H1 (cell line): ENCODE results near the gene PDK2. TPM values are rescaled to one million over a fixed set of nuclear protein-coding genes. Genes with fewer than 3 reads are reported as not detected.

Experiments
- CTCF ChIA-PET: fragments of 300-600 bp; sonication (Branson Sonifier 250); formaldehyde crosslinking; loops from one replicate; lab custom pipeline; 2021; ENCODE audit not compliant: partially characterized antibody; lab: Charles Lee
- POLR2A ChIA-PET: fragments of 300-600 bp; sonication (Branson Sonifier 250); formaldehyde crosslinking; loops from one replicate; lab custom pipeline; 2021; ENCODE audit warnings: inconsistent platforms; ENCODE audit not compliant: partially characterized antibody; lab: Charles Lee
- DNase-seq, 2 experiments: peaks; one replicate each; pipeline versions ENCODE4 v3.0.0 to v3.0.0-alpha.2; 2010 to 2022; ENCODE audit warnings: low spot score in 2 of 2, low read depth in 1 of 2, mixed read lengths in 1 of 2
- FAIRE-seq: peaks from 2 replicates; lab custom pipeline; 2011; peaks lifted over from hg19 to GRCh38; lab: Jason Lieb, UNC
- H2AFZ ChIP-seq: 2 replicates; pipeline ENCODE4 v1.8.1; 2012; ENCODE audit warnings: low read length, inconsistent platforms
- H2AK5ac ChIP-seq: 2 replicates; pipeline ENCODE4 v1.6.1; 2013; ENCODE audit warnings: low read depth, low read length
- H2BK120ac ChIP-seq: replicated peaks from 2 replicates; pipeline ENCODE3; 2013; ENCODE audit warnings: low read depth, low read length, inconsistent platforms
- H2BK12ac ChIP-seq: 2 replicates; pipeline ENCODE4 v1.6.1; 2013; ENCODE audit warnings: low read depth, low read length
- H2BK15ac ChIP-seq: 2 replicates; pipeline ENCODE4 v1.6.1; 2013; ENCODE audit warnings: low read length
- H2BK20ac ChIP-seq: 2 replicates; pipeline ENCODE4 v1.6.1; 2013; ENCODE audit warnings: low read length
- H2BK5ac ChIP-seq: 2 replicates; pipeline ENCODE4 v1.6.1; 2013; ENCODE audit warnings: low read depth, low read length
- H3K14ac ChIP-seq: 2 replicates; pipeline ENCODE4 v1.6.1; 2013; ENCODE audit warnings: inconsistent platforms; ENCODE audit not compliant: insufficient read length
- H3K18ac ChIP-seq: 2 replicates; pipeline ENCODE4 v1.6.1; 2013; ENCODE audit warnings: low read length; ENCODE audit errors: extremely low read depth
- H3K23ac ChIP-seq: 2 replicates; pipeline ENCODE4 v1.6.1; 2013; ENCODE audit warnings: inconsistent platforms; ENCODE audit not compliant: insufficient read length
- H3K23me2 ChIP-seq: 2 replicates; pipeline ENCODE4 v1.6.1; 2013; ENCODE audit warnings: low read depth, low read length
- H3K27ac ChIP-seq: 2 replicates; pipeline ENCODE4 v1.6.1; 2011; ENCODE audit warnings: low read depth, low read length, inconsistent platforms
- H3K27me3 ChIP-seq, 4 experiments: replicated peaks in 1 of 4; 1 replicate in 1 of 4; 2 replicates in 3 of 4; pipeline versions ENCODE4 v1.6.1 to v1.8.1; 2011 to 2013; ENCODE audit warnings: low read length in 3 of 4, mild to moderate bottlenecking in 3 of 4, inconsistent platforms in 2 of 4, mixed read lengths in 2 of 4, moderate library complexity in 1 of 4; ENCODE audit not compliant: control insufficient read depth in 3 of 4, insufficient read depth in 3 of 4; ENCODE audit errors: extremely low read depth in 1 of 4
- H3K36me3 ChIP-seq, 4 experiments: 2 replicates each; pipeline versions ENCODE4 v1.6.1 to v1.8.1; 2011 to 2013; ENCODE audit warnings: mild to moderate bottlenecking in 4 of 4, low read length in 3 of 4, moderate library complexity in 2 of 4, control low read depth in 1 of 4, inconsistent platforms in 1 of 4; ENCODE audit not compliant: insufficient read depth in 4 of 4, control insufficient read depth in 2 of 4
- H3K4ac ChIP-seq: replicated peaks from 2 replicates; pipeline ENCODE3; 2013; ENCODE audit warnings: low read length, low read depth, mixed read lengths, inconsistent platforms; ENCODE audit not compliant: insufficient read length
- H3K4me1 ChIP-seq, 4 experiments: replicated peaks in 1 of 4; 1 replicate in 1 of 4; 2 replicates in 3 of 4; pipeline versions ENCODE4 v1.6.1 to v1.8.1; 2011 to 2013; ENCODE audit warnings: low read length in 3 of 4, inconsistent platforms in 2 of 4, mixed read lengths in 1 of 4; ENCODE audit not compliant: insufficient read depth in 4 of 4, control insufficient read depth in 3 of 4
- H3K4me2 ChIP-seq, 2 experiments: 2 replicates each; pipeline versions ENCODE4 v1.6.1 to v1.8.1; 2011 to 2013; ENCODE audit warnings: low read depth in 2 of 2, low read length in 2 of 2, control low read depth in 1 of 2, inconsistent platforms in 1 of 2, mild to moderate bottlenecking in 1 of 2; ENCODE audit not compliant: insufficient read depth in 1 of 2
- H3K4me3 ChIP-seq, 4 experiments: fragments of 200-600, 300-600 bp in 1 of 4; sonication (generic), shearing (Covaris generic), sonication (Bioruptor Twin) in 1 of 4; 2 replicates each; pipeline versions ENCODE4 v1.5.1 to v1.8.1; 2011 to 2016; ENCODE audit warnings: low read length in 4 of 4, low read depth in 3 of 4, control low read depth in 2 of 4, inconsistent platforms in 2 of 4, mild to moderate bottlenecking in 2 of 4, mixed read lengths in 1 of 4, moderate library complexity in 1 of 4; ENCODE audit not compliant: insufficient read depth in 2 of 4; ENCODE audit errors: extremely low read depth in 1 of 4
- H3K56ac ChIP-seq: replicated peaks from 2 replicates; pipeline ENCODE3; 2013; ENCODE audit warnings: low read depth, mild to moderate bottlenecking, mixed read lengths, low read length, inconsistent platforms; ENCODE audit not compliant: insufficient read length
- H3K79me1 ChIP-seq: 2 replicates; pipeline ENCODE4 v1.6.1; 2013; ENCODE audit warnings: low read depth, low read length, control low read depth
- H3K79me2 ChIP-seq, 2 experiments: 2 replicates each; pipeline versions ENCODE4 v1.6.1 to v1.8.1; 2012 to 2013; ENCODE audit warnings: low read length in 2 of 2, mild to moderate bottlenecking in 2 of 2, inconsistent platforms in 1 of 2; ENCODE audit not compliant: insufficient read depth in 2 of 2, control insufficient read depth in 1 of 2
- H3K9ac ChIP-seq, 4 experiments: replicated peaks in 1 of 4; 1 replicate in 1 of 4; 2 replicates in 3 of 4; pipeline versions ENCODE4 v1.6.1 to v1.8.1; 2011 to 2013; ENCODE audit warnings: low read depth in 3 of 4, low read length in 3 of 4, control low read depth in 2 of 4, mild to moderate bottlenecking in 2 of 4, moderate library complexity in 2 of 4, inconsistent platforms in 1 of 4; ENCODE audit errors: extremely low read depth in 1 of 4
- H3K9me3 ChIP-seq, 2 experiments: 2 replicates each; pipeline versions ENCODE4 v1.6.1 to v1.8.1; 2012 to 2013; ENCODE audit warnings: mild to moderate bottlenecking in 2 of 2, moderate library complexity in 2 of 2, control low read depth in 1 of 2, inconsistent platforms in 1 of 2, low read depth in 1 of 2, low read length in 1 of 2, mixed read lengths in 1 of 2; ENCODE audit not compliant: insufficient read depth in 2 of 2
- H4K20me1 ChIP-seq, 2 experiments: replicated peaks in 1 of 2; 2 replicates each; pipeline versions ENCODE3 to v1.8.1; 2011 to 2013; ENCODE audit warnings: inconsistent platforms in 2 of 2, low read length in 2 of 2, mild to moderate bottlenecking in 1 of 2; ENCODE audit not compliant: insufficient read depth in 2 of 2, control insufficient read depth in 1 of 2
- H4K5ac ChIP-seq: 2 replicates; pipeline ENCODE4 v1.6.1; 2013; ENCODE audit warnings: low read length, low read depth, mixed read lengths, inconsistent platforms; ENCODE audit not compliant: insufficient read length
- H4K8ac ChIP-seq: 2 replicates; pipeline ENCODE4 v1.8.0; 2013; ENCODE audit warnings: mild to moderate bottlenecking, moderate library complexity, low read length, inconsistent platforms; ENCODE audit not compliant: insufficient read depth; ENCODE audit errors: extremely low read depth
- H4K91ac ChIP-seq: replicated peaks from 2 replicates; pipeline ENCODE3; 2013; ENCODE audit warnings: low read length, mixed read lengths, inconsistent platforms; ENCODE audit not compliant: insufficient read length
- CREB1 ChIP-seq: IDR thresholded peaks from 2 replicates; pipeline ENCODE4 v1.6.1; 2012; ENCODE audit warnings: inconsistent platforms
- GTF2F1 ChIP-seq: IDR thresholded peaks from 2 replicates; pipeline ENCODE4 v1.6.1; 2012; ENCODE audit warnings: low read depth, low read length, improper control_type of control experiment, borderline replicate concordance
- HDAC6 ChIP-seq: IDR thresholded peaks from one replicate; pipeline ENCODE4 v1.7.1; 2012; ENCODE audit warnings: low read depth, mild to moderate bottlenecking, inconsistent platforms, low read length, moderate library complexity
- KDM4A ChIP-seq: IDR thresholded peaks from one replicate; pipeline ENCODE4 v1.7.1; 2012; ENCODE audit warnings: low read depth, mild to moderate bottlenecking, moderate library complexity, low read length, inconsistent platforms; ENCODE audit not compliant: severe bottlenecking
- RXRA ChIP-seq: IDR thresholded peaks from 2 replicates; pipeline ENCODE4 v1.6.1; 2011; ENCODE audit warnings: low read depth, mild to moderate bottlenecking, low read length, moderate library complexity; ENCODE audit not compliant: insufficient read depth
- SIN3A ChIP-seq, 2 experiments: IDR thresholded peaks in 1 of 2; conservative IDR thresholded peaks in 1 of 2; 2 replicates each; pipeline ENCODE4 v1.6.1; 2011 to 2012; ENCODE audit warnings: low read length in 2 of 2, improper control_type of control experiment in 1 of 2, low read depth in 1 of 2, mild to moderate bottlenecking in 1 of 2
- SIX5 ChIP-seq: IDR thresholded peaks from 2 replicates; pipeline ENCODE4 v1.6.1; 2011; ENCODE audit warnings: mild to moderate bottlenecking, low read depth, low read length
- SP2 ChIP-seq: IDR thresholded peaks from 2 replicates; pipeline ENCODE4 v1.6.1; 2012; ENCODE audit warnings: mild to moderate bottlenecking, low read length, inconsistent platforms
- SP4 ChIP-seq: IDR thresholded peaks from 2 replicates; pipeline ENCODE4 v1.6.1; 2012; ENCODE audit warnings: low read length, inconsistent platforms
- WGBS, 2 experiments: shearing (Covaris generic) in 1 of 2; methylation state at CpG; one replicate each; pipeline versions ENCODE4 v1.1.6 to v1.1.7; 2013 to 2015; ENCODE audit warnings: low lambda C conversion rate in 2 of 2, mixed read lengths in 2 of 2, inconsistent platforms in 1 of 2, low coverage in 1 of 2, missing lambda C conversion rate in 1 of 2; ENCODE audit not compliant: insufficient replicate concordance in 2 of 2, insufficient coverage in 1 of 2, insufficient read length in 1 of 2; ENCODE audit errors: extremely low coverage in 1 of 2, missing lambda C conversion rate in 1 of 2; 5-methylcytosine and 5-hydroxymethylcytosine counted together
- polyA plus RNA-seq, 7 experiments: library from polyadenylated mRNA; depleted of rRNA in 3 of 7; stranded (reverse) in 5 of 7; unstranded in 2 of 7; fragments of >200 nt in 5 of 7; fragments of 200-250 nt in 2 of 7; gene quantifications; 1 replicate in 5 of 7; 2 replicates in 1 of 7; 4 replicates in 1 of 7; pipeline versions ENCODE4 v1.2.1 to v1.2.3, GENCODE V29; 2011 to 2013; ENCODE audit warnings: missing spikeins in 2 of 7, mixed read lengths in 2 of 7
- total RNA-seq: library from RNA; stranded (reverse); fragmentation: NEBNext Ultra II Directional; extraction: Animal tissue kit (Norgen Biotek cat#: 25700); gene quantifications from 2 replicates; pipeline ENCODE4 v1.2.1, GENCODE V29; 2021
- TF ChIP-seq, protein P1 (sequence below), 3 experiments: IDR thresholded peaks; 1 replicate in 2 of 3; 2 replicates in 1 of 3; pipeline versions ENCODE4 v1.5.1 to v1.6.1; 2011; ENCODE audit warnings: low read length in 3 of 3, mild to moderate bottlenecking in 3 of 3, inconsistent platforms in 2 of 3, low read depth in 1 of 3, moderate library complexity in 1 of 3; ENCODE audit not compliant: insufficient read depth in 1 of 3; ENCODE audit errors: control extremely low read depth in 1 of 3
- TF ChIP-seq, protein P2 (sequence below): IDR thresholded peaks from 2 replicates; pipeline ENCODE4 v1.6.1; 2011; ENCODE audit warnings: low read depth, mild to moderate bottlenecking, low read length; ENCODE audit not compliant: insufficient read depth

The PDK2 gene
- total and polyA plus RNA-seq, 2 of the 8 experiments (the other 6 are each of a cell fraction or from before 2014, with no cell fraction given), result 18.3 to 121 TPM

DNA sequence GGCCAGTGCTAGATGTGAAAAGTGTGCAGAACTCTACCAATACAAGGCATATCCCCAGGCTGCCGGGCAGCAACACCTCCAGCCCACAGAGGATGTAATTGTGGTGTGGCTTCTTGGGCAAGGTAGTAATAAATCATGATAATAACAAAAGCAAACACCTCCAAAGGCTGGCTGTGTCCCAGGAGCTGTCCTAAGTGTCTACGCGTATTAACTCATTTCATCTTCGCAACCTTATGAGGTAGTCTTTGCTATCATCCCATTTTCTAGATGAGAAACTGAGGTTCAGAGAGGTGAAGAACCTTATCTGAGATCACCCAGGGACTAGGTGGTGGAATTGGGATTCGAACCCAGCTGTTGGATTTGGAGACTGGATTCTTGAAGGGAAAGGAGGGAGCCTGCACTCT lies 5.3 kb downstream of the PDK2 start:
- Histone ChIP-seq H3K79me2 (peaks cover 0 to 4% of the 10 kb centered on the region in 2 experiments; a peak in 1 of 4 replicates), H2BK15ac (no peak overlapping the region), H3K9ac (no peak overlapping the region), H3K4me3 (no peak overlapping the region), H3K36me3 (peaks cover 0 to 9% (median 0%) of the 10 kb centered on the region in 4 experiments; a peak in 1 of 8 replicates), H3K23me2 (peaks cover 8% of the 10 kb centered on the region), H3K9me3 (no peaks in the 10 kb centered on the region), H3K4me2 (no peak overlapping the region; a peak in 2 of 4 replicates), H2BK5ac (no peak overlapping the region), H4K5ac (no peak overlapping the region), H2BK120ac (no peak overlapping the region), H3K27me3 (no peaks in the 10 kb centered on the region; a peak in 1 of 7 replicates), H3K56ac (no peak overlapping the region), H3K4ac (no peak overlapping the region), H4K20me1 (no peaks in the 10 kb centered on the region), H2BK20ac (no peak overlapping the region), H3K23ac (no peak overlapping the region), H2AK5ac (no peak overlapping the region), H3K27ac (no peak overlapping the region), H2AFZ (no peak overlapping the region), H4K91ac (no peak overlapping the region), H4K8ac (no peak overlapping the region), H2BK12ac (no peak overlapping the region), H3K14ac (no peak overlapping the region), H3K4me1 (peaks cover 0 to 25% (median 16%) of the 10 kb centered on the region in 4 experiments; a peak in 6 of 7 replicates), H3K18ac (no peak overlapping the region), H3K79me1 (peaks cover 3% of the 10 kb centered on the region)
- ChIA-PET CTCF (interaction anchor here (0.6 to 15.7 kb wide), 12 partner anchors 8 to 263 kb away, joined by 3 to 412 read pairs (median 4); no protein-coding TSS in a partner anchor), POLR2A (interaction anchor here (1.4 to 1.7 kb wide), 2 partner anchors 10 to 14 kb away, joined by 5 to 6 read pairs; no protein-coding TSS in a partner anchor)
- WGBS, 2 experiments, result 91% methylated on average over 5 of the region's 5 CpGs; no CpG with 5 or more reads in 1 of the 2 experiments
- DNase-seq (no peak), FAIRE-seq (no peak)
- no peak for TF ChIP-seq HDAC6
- TF ChIP-seq KDM4A, result no peak
- no peak for TF ChIP-seq RXRA
- TF ChIP-seq SP4, result no peak
- no peak for TF ChIP-seq SIX5
- TF ChIP-seq, protein P1, sequence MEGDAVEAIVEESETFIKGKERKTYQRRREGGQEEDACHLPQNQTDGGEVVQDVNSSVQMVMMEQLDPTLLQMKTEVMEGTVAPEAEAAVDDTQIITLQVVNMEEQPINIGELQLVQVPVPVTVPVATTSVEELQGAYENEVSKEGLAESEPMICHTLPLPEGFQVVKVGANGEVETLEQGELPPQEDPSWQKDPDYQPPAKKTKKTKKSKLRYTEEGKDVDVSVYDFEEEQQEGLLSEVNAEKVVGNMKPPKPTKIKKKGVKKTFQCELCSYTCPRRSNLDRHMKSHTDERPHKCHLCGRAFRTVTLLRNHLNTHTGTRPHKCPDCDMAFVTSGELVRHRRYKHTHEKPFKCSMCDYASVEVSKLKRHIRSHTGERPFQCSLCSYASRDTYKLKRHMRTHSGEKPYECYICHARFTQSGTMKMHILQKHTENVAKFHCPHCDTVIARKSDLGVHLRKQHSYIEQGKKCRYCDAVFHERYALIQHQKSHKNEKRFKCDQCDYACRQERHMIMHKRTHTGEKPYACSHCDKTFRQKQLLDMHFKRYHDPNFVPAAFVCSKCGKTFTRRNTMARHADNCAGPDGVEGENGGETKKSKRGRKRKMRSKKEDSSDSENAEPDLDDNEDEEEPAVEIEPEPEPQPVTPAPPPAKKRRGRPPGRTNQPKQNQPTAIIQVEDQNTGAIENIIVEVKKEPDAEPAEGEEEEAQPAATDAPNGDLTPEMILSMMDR (IDR thresholded peaks at IDR 0.05; ENCODE audit: control extremely low read depth in 1 of 3, insufficient read depth in 1 of 3, low read depth in 1 of 3, low read length in 3 of 3), result no peak
- TF ChIP-seq CREB1, result no peak
- no peak for TF ChIP-seq SIN3A (conservative IDR thresholded peaks at IDR 0.05 in 1 of 2, IDR thresholded peaks at IDR 0.05 in 1 of 2; ENCODE audit: low read depth in 1 of 2, low read length in 2 of 2)
- TF ChIP-seq, protein P2, sequence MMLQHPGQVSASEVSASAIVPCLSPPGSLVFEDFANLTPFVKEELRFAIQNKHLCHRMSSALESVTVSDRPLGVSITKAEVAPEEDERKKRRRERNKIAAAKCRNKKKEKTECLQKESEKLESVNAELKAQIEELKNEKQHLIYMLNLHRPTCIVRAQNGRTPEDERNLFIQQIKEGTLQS, result no peak
- no peak for TF ChIP-seq SP2
- TF ChIP-seq GTF2F1, result no peak
